Endothelial cell of umbilical vein (primary cell): ENCODE measurements around the gene DPF3.

Experiments used
- EZH2 ChIP-seq: IDR thresholded peaks from 2 replicates; pipeline ENCODE4 v1.6.1; 2012; ENCODE audit warnings: borderline replicate concordance, low read depth, mild to moderate bottlenecking, moderate library complexity, low read length, inconsistent platforms; ENCODE audit not compliant: severe bottlenecking
- FOS ChIP-seq: IDR thresholded peaks from 2 replicates; pipeline ENCODE4 v1.6.1; 2011; ENCODE audit warnings: mild to moderate bottlenecking, low read length, moderate library complexity, borderline replicate concordance; ENCODE audit not compliant: insufficient read depth
- GATA2 ChIP-seq: IDR thresholded peaks from 2 replicates; pipeline ENCODE4 v1.7.0; 2011; ENCODE audit warnings: low read depth, mild to moderate bottlenecking, moderate library complexity, mixed read lengths, low read length; ENCODE audit not compliant: insufficient read length, insufficient read depth
- MYC ChIP-seq: IDR thresholded peaks from one replicate; pipeline ENCODE4 v1.6.1; 2011; ENCODE audit warnings: mild to moderate bottlenecking, low read depth, low read length
- POLR2A ChIP-seq: IDR thresholded peaks from 2 replicates; pipeline ENCODE4 v1.6.1; 2012; ENCODE audit warnings: low read depth, mild to moderate bottlenecking, control low read depth, low read length
- POLR2AphosphoS5 ChIP-seq: IDR thresholded peaks from 2 replicates; pipeline ENCODE4 v1.6.1; 2012; ENCODE audit warnings: low read depth, mild to moderate bottlenecking, control low read depth, low read length, moderate library complexity; ENCODE audit not compliant: insufficient read depth
- TF ChIP-seq, protein P1 (sequence below), 2 donors: IDR thresholded peaks; 1 replicate in 1 of 2; 2 replicates in 1 of 2; pipeline ENCODE4 v1.5.1; 2011; ENCODE audit warnings: low read length in 2 of 2, mild to moderate bottlenecking in 2 of 2, moderate library complexity in 2 of 2, control low read depth in 1 of 2, inconsistent platforms in 1 of 2, low read depth in 1 of 2; ENCODE audit not compliant: insufficient read depth in 1 of 2; ENCODE audit errors: extremely low read depth in 1 of 2

GRCh38 chr14:72824051-72824450 is 69.8 kb downstream of the DPF3 start:
- TF ChIP-seq POLR2A (no peak), POLR2AphosphoS5 (no peak), MYC (no peak), FOS (no peak), GATA2 (no peak), EZH2 (no peak)
- TF ChIP-seq, protein P1, sequence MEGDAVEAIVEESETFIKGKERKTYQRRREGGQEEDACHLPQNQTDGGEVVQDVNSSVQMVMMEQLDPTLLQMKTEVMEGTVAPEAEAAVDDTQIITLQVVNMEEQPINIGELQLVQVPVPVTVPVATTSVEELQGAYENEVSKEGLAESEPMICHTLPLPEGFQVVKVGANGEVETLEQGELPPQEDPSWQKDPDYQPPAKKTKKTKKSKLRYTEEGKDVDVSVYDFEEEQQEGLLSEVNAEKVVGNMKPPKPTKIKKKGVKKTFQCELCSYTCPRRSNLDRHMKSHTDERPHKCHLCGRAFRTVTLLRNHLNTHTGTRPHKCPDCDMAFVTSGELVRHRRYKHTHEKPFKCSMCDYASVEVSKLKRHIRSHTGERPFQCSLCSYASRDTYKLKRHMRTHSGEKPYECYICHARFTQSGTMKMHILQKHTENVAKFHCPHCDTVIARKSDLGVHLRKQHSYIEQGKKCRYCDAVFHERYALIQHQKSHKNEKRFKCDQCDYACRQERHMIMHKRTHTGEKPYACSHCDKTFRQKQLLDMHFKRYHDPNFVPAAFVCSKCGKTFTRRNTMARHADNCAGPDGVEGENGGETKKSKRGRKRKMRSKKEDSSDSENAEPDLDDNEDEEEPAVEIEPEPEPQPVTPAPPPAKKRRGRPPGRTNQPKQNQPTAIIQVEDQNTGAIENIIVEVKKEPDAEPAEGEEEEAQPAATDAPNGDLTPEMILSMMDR (IDR thresholded peaks at IDR 0.05; ENCODE audit: extremely low read depth in 1 of 2, insufficient read depth in 1 of 2, low read depth in 1 of 2, low read length in 2 of 2), result no peak
